GM12878 (cell line): Measurements from ENCODE around the gene CYB5A. TPM values are rescaled to one million over a fixed set of nuclear protein-coding genes. Genes with fewer than 3 reads are reported as not detected.

Experiments used
- ATAC-seq: fragments of 200-7000 bp; cut with Tn5 transposase; 3 replicates; pipeline ENCODE4 v1.9.1; 2020; ENCODE audit warnings: mild to moderate bottlenecking, moderate library complexity
- BruUV-seq: library from RNA; stranded (reverse); fragments of 400-500 nt; replicated peaks from 2 replicates; lab custom pipeline; 2021; lab: Mats Ljungman, UMichigan
- CTCF ChIA-PET: fragments of 300-600 bp; sonication (Branson Sonifier 250); formaldehyde crosslinking; extraction: SDS; loops from one replicate; lab custom pipeline; 2021; ENCODE audit warnings: inconsistent platforms; lab: Yijun Ruan, JAX
- POLR2A ChIA-PET: fragments of 350-600 bp; formaldehyde crosslinking; extraction: SDS; loops from one replicate; lab custom pipeline; 2021; ENCODE audit warnings: inconsistent platforms; lab: Charles Lee
- RAD21 ChIA-PET: fragments of 300-600 bp; sonication (Branson Sonifier 250); formaldehyde crosslinking; loops from one replicate; lab custom pipeline; 2023; ENCODE audit warnings: antibody characterized with exemption; ENCODE audit not compliant: unreplicated experiment; lab: Charles Lee
- SMC1A ChIA-PET: fragments of 300-600 bp; sonication (Branson Sonifier 250); formaldehyde crosslinking; loops from one replicate; lab custom pipeline; 2023; ENCODE audit not compliant: unreplicated experiment, uncharacterized antibody; lab: Charles Lee
- DNase-seq: peaks from one replicate; pipeline ENCODE4 v3.0.0-alpha.2; 2011; ENCODE audit warnings: low read depth, low spot score
- FAIRE-seq: peaks from 3 replicates; lab custom pipeline; 2011; peaks lifted over from hg19 to GRCh38; lab: Jason Lieb, UNC
- H2AFZ ChIP-seq: 2 replicates; pipeline ENCODE4 v1.6.0; 2011; ENCODE audit warnings: low read depth, low read length, control low read depth; ENCODE audit not compliant: control insufficient read depth
- H3K27ac ChIP-seq: 2 replicates; pipeline ENCODE4 v1.5.1; 2011; ENCODE audit warnings: control low read depth; ENCODE audit not compliant: control insufficient read depth, insufficient read depth
- H3K27me3 ChIP-seq, 2 experiments: replicated peaks in 1 of 2; 2 replicates each; pipeline versions ENCODE4 v1.6.0 to v1.6.1; 2011; ENCODE audit warnings: low read length in 1 of 2; ENCODE audit not compliant: control insufficient read depth in 2 of 2, insufficient read depth in 2 of 2
- H3K36me3 ChIP-seq, 2 experiments: 2 replicates each; pipeline ENCODE4 v1.5.1; 2011; ENCODE audit warnings: low read length in 1 of 2; ENCODE audit not compliant: control insufficient read depth in 2 of 2, insufficient read depth in 2 of 2
- H3K4me1 ChIP-seq: 2 replicates; pipeline ENCODE4 v1.6.1; 2011; ENCODE audit warnings: mild to moderate bottlenecking, low read length, moderate library complexity, mixed read lengths; ENCODE audit not compliant: control insufficient read depth, insufficient read depth
- H3K4me2 ChIP-seq: 2 replicates; pipeline ENCODE4 v1.6.0; 2011; ENCODE audit warnings: control low read depth; ENCODE audit not compliant: control insufficient read depth, insufficient read depth
- H3K4me3 ChIP-seq: fragments of 200-600 bp; sonication (generic); 2 replicates; pipeline ENCODE4 v1.5.1; 2016
- H3K79me2 ChIP-seq: 2 replicates; pipeline ENCODE4 v1.6.0; 2011; ENCODE audit warnings: low read length; ENCODE audit not compliant: control insufficient read depth, insufficient read depth
- H3K9ac ChIP-seq: 2 replicates; pipeline ENCODE4 v1.8.0; 2011; ENCODE audit warnings: low read length, control low read depth, mixed read lengths; ENCODE audit not compliant: control insufficient read depth, insufficient read depth
- H3K9me3 ChIP-seq: replicated peaks from 3 replicates; pipeline ENCODE4 v1.5.1; 2011; ENCODE audit warnings: mild to moderate bottlenecking, low read length; ENCODE audit not compliant: control insufficient read depth, insufficient read depth
- H4K20me1 ChIP-seq: 2 replicates; pipeline ENCODE4 v1.6.0; 2011; ENCODE audit not compliant: control insufficient read depth, insufficient read depth
- ATF2 ChIP-seq: IDR thresholded peaks from 2 replicates; pipeline ENCODE4 v1.6.1; 2012; ENCODE audit warnings: low read length, inconsistent platforms
- BHLHE40 ChIP-seq, 2 experiments: fragments of 450-650 bp in 1 of 2; IDR thresholded peaks; 2 replicates each; pipeline ENCODE4 v1.6.1; 2011 to 2017; ENCODE audit warnings: low read depth in 2 of 2, borderline replicate concordance in 1 of 2, improper control_type of control experiment in 1 of 2, low read length in 1 of 2, mild to moderate bottlenecking in 1 of 2
- CHD4 ChIP-seq: fragments of 200-600 bp; sonication (generic); IDR thresholded peaks from 2 replicates; pipeline ENCODE4 v1.6.1; 2016; ENCODE audit warnings: mild to moderate bottlenecking
- E2F4 ChIP-seq: IDR thresholded peaks from 2 replicates; pipeline ENCODE4 v1.6.1; 2012; ENCODE audit warnings: low read depth, low read length, improper control_type of control experiment
- IRF4 ChIP-seq: IDR thresholded peaks from 2 replicates; pipeline ENCODE4 v1.6.1; 2011; ENCODE audit warnings: low read depth, low read length
- IRF5 ChIP-seq: fragments of 450-650 bp; IDR thresholded peaks from 2 replicates; pipeline ENCODE4 v1.6.1; 2017; ENCODE audit warnings: borderline replicate concordance
- KDM1A ChIP-seq: fragments of 200-600 bp; sonication (generic); IDR thresholded peaks from 2 replicates; pipeline ENCODE4 v1.6.1; 2016; ENCODE audit warnings: borderline replicate concordance
- NRF1 ChIP-seq: conservative IDR thresholded peaks from 2 replicates; pipeline ENCODE4 v1.6.1; 2011; ENCODE audit warnings: mild to moderate bottlenecking, low read depth, low read length, improper control_type of control experiment
- POLR2AphosphoS5 ChIP-seq: IDR thresholded peaks from 2 replicates; pipeline ENCODE4 v1.6.1; 2011; ENCODE audit warnings: mild to moderate bottlenecking, low read length, inconsistent platforms
- POU2F2 ChIP-seq: IDR thresholded peaks from 3 replicates; pipeline ENCODE4 v1.6.1; 2011; ENCODE audit warnings: low read depth, mild to moderate bottlenecking, low read length, borderline replicate concordance
- SREBF1 ChIP-seq: IDR thresholded peaks from 2 replicates; pipeline ENCODE4 v1.6.1; 2012; ENCODE audit warnings: mild to moderate bottlenecking, low read length
- TARDBP ChIP-seq: IDR thresholded peaks from 2 replicates; pipeline ENCODE4 v1.6.1; 2016; ENCODE audit warnings: borderline replicate concordance
- ZBED1 ChIP-seq: IDR thresholded peaks from 2 replicates; pipeline ENCODE4 v1.6.1; 2016; ENCODE audit warnings: borderline replicate concordance
- WGBS: methylation state at CpG from one replicate; pipeline ENCODE4 v1.1.6; 2016; ENCODE audit warnings: low lambda C conversion rate; ENCODE audit not compliant: insufficient replicate concordance, insufficient coverage; ENCODE audit errors: missing lambda C conversion rate; 5-methylcytosine and 5-hydroxymethylcytosine counted together
- in situ Hi-C: fragments of 300-500 bp; cut with MboI; formaldehyde crosslinking; loops from 9 replicates; pipeline ENCODE4 v1.14.3; 2018; ENCODE audit warnings: mixed read lengths
- intact Hi-C: fragments of 100-400 bp; cut with micrococcal nuclease; formaldehyde crosslinking; loops from one replicate; pipeline ENCODE4 v1.14.2; 2022; ENCODE audit not compliant: unreplicated experiment
- polyA plus RNA-seq, 11 experiments: library from polyadenylated mRNA; depleted of rRNA in 4 of 11; unstranded in 6 of 11; stranded (reverse) in 5 of 11; fragments of >200 nt; fragmentation: Nextera tagmentation in 4 of 11; fragmentation: Illumina TruSeq in 1 of 11; extraction: Ambion mirVana in 4 of 11; extraction: Trizol in 1 of 11; gene quantifications; 1 replicate in 1 of 11; 2 replicates in 10 of 11; pipeline versions ENCODE4 v1.2.1 to v1.2.3, GENCODE V29; 2011 to 2016; ENCODE audit warnings: inconsistent platforms in 2 of 11, missing spikeins in 2 of 11, low read depth in 1 of 11
- total RNA-seq, 4 experiments: library from RNA; depleted of rRNA in 3 of 4; stranded (reverse); fragments of >200 nt in 3 of 4; fragmentation: Illumina TruSeq in 1 of 4; extraction: Trizol in 1 of 4; gene quantifications; 2 replicates each; pipeline versions ENCODE4 v1.2.1 to v1.2.3, GENCODE V29; 2013 to 2021
- TF ChIP-seq, protein P1 (sequence below): IDR thresholded peaks from 2 replicates; pipeline ENCODE4 v1.6.1; 2011; ENCODE audit warnings: borderline replicate concordance, low read depth, mild to moderate bottlenecking, moderate library complexity, low read length; ENCODE audit not compliant: insufficient read depth, poor library complexity, severe bottlenecking
- TF ChIP-seq, protein P2 (sequence below): fragments of 450-650 bp; IDR thresholded peaks from 2 replicates; pipeline ENCODE4 v1.6.1; 2017; ENCODE audit warnings: low read depth, mild to moderate bottlenecking, moderate library complexity
- TF ChIP-seq, protein P3 (sequence below): fragments of 450-650 bp; IDR thresholded peaks from 2 replicates; pipeline ENCODE4 v1.6.1; 2017; ENCODE audit warnings: antibody characterized with exemption, mild to moderate bottlenecking, moderate library complexity

The CYB5A gene
- total and polyA plus RNA-seq, 10 of the 15 experiments (the other 5 are each of a cell fraction or from before 2014, with no cell fraction given) = 60.2 to 129 (median 103) TPM

- H3K9me3 ChIP-seq = no peaks in the 10 kb centered on the region
- no peaks in the 10 kb centered on the region for H3K27me3 ChIP-seq
- no peak overlapping the region for H3K27ac ChIP-seq
- H3K36me3 ChIP-seq = no peaks in the 10 kb centered on the region
- H4K20me1 ChIP-seq = no peaks in the 10 kb centered on the region
- ATAC-seq (no peak), DNase-seq (no peak), FAIRE-seq (no peak)
- CTCF ChIA-PET = no interaction called here
- no peak overlapping the region for H3K9ac ChIP-seq
- H3K4me1 ChIP-seq = no peaks in the 10 kb centered on the region
- no peak overlapping the region for H3K4me3 ChIP-seq
- WGBS = 68% methylated on average over 9 of the region's 9 CpGs
- H3K79me2 ChIP-seq = no peaks in the 10 kb centered on the region
- POLR2A ChIA-PET = no interaction called here
- no peak overlapping the region for H3K4me2 ChIP-seq
- intact Hi-C loops = no loop called here
- RAD21 ChIA-PET = no interaction called here
- no peak overlapping the region for H2AFZ ChIP-seq
- in situ Hi-C loops = no loop called here
- SMC1A ChIA-PET = no interaction called here
- no TSS peak for BruUV-seq
- TF ChIP-seq KDM1A = no peak
- TF ChIP-seq BHLHE40 (IDR thresholded peaks at IDR 0.05; ENCODE audit: borderline replicate concordance in 1 of 2, low read depth in 2 of 2, low read length in 1 of 2) = no peak
- TF ChIP-seq IRF4 = no peak
- no peak for TF ChIP-seq SREBF1
- TF ChIP-seq, protein P1, sequence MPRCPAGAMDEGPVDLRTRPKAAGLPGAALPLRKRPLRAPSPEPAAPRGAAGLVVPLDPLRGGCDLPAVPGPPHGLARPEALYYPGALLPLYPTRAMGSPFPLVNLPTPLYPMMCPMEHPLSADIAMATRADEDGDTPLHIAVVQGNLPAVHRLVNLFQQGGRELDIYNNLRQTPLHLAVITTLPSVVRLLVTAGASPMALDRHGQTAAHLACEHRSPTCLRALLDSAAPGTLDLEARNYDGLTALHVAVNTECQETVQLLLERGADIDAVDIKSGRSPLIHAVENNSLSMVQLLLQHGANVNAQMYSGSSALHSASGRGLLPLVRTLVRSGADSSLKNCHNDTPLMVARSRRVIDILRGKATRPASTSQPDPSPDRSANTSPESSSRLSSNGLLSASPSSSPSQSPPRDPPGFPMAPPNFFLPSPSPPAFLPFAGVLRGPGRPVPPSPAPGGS = no peak
- TF ChIP-seq, protein P2, sequence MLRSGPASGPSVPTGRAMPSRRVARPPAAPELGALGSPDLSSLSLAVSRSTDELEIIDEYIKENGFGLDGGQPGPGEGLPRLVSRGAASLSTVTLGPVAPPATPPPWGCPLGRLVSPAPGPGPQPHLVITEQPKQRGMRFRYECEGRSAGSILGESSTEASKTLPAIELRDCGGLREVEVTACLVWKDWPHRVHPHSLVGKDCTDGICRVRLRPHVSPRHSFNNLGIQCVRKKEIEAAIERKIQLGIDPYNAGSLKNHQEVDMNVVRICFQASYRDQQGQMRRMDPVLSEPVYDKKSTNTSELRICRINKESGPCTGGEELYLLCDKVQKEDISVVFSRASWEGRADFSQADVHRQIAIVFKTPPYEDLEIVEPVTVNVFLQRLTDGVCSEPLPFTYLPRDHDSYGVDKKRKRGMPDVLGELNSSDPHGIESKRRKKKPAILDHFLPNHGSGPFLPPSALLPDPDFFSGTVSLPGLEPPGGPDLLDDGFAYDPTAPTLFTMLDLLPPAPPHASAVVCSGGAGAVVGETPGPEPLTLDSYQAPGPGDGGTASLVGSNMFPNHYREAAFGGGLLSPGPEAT = no peak
- TF ChIP-seq IRF5 = no peak
- TF ChIP-seq, protein P3, sequence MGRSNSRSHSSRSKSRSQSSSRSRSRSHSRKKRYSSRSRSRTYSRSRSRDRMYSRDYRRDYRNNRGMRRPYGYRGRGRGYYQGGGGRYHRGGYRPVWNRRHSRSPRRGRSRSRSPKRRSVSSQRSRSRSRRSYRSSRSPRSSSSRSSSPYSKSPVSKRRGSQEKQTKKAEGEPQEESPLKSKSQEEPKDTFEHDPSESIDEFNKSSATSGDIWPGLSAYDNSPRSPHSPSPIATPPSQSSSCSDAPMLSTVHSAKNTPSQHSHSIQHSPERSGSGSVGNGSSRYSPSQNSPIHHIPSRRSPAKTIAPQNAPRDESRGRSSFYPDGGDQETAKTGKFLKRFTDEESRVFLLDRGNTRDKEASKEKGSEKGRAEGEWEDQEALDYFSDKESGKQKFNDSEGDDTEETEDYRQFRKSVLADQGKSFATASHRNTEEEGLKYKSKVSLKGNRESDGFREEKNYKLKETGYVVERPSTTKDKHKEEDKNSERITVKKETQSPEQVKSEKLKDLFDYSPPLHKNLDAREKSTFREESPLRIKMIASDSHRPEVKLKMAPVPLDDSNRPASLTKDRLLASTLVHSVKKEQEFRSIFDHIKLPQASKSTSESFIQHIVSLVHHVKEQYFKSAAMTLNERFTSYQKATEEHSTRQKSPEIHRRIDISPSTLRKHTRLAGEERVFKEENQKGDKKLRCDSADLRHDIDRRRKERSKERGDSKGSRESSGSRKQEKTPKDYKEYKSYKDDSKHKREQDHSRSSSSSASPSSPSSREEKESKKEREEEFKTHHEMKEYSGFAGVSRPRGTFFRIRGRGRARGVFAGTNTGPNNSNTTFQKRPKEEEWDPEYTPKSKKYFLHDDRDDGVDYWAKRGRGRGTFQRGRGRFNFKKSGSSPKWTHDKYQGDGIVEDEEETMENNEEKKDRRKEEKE = no peak
- no peak for TF ChIP-seq POLR2AphosphoS5
- TF ChIP-seq TARDBP = no peak
- no peak for TF ChIP-seq ZBED1
- TF ChIP-seq POU2F2 = no peak
- no peak for TF ChIP-seq NRF1
- TF ChIP-seq CHD4 = no peak
- no peak for TF ChIP-seq ATF2
- TF ChIP-seq E2F4 = no peak
These were observed 70.7 kb downstream of the CYB5A start for GRCh38 chr18:74221081-74221480.
